GM19328 (cell line): ENCODE results near the gene TMEM132A.

ENCODE experiments used
- ATAC-seq: cut with Tn5 transposase; IDR thresholded peaks from one replicate; pipeline ENCODE4 v1.9.1; 2021; ENCODE audit warnings: mild to moderate bottlenecking, moderate library complexity; ENCODE audit not compliant: unreplicated experiment

TMEM132A gene

DNA sequence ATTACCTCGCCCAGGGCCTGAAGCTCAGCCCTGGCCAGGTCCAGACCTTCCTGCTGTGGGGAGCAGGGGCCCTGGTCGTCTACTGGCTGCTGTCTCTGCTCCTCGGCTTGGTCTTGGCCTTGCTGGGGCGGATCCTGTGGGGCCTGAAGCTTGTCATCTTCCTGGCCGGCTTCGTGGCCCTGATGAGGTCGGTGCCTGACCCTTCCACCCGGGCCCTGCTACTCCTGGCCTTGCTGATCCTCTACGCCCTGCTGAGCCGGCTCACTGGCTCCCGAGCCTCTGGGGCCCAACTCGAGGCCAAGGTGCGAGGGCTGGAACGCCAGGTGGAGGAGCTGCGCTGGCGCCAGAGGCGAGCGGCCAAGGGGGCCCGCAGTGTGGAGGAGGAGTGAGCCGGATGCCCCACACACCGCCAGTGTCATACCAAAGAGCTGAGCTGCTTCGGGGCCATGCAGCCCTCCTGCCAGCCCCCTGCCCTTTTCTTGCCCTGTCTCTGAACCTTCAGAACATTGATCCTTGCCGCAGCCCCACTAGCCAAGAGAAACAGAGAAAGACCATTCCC, 2.4 kb upstream of the TMEM132A start:
- ATAC-seq, result no peak

DNA sequence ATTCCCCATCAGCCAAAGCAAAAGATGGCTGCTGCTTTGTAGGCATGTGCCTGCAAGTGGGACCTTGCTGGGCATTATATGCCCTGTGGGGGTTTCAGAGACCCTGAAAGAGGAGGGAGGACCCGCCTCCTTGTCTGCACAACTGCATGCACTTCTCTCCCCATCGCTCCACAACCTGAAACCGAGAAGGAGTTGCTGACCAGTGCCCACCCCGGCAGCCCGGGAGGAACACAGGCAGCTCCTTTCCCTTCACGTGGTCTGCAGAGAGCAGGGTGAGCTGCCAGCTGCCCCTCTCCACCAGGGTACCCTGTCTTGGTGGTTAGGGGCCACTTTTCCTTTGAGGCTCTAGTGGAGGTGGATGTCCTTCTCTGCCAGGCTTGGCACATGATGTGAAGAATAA, 1.4 kb upstream of the TMEM132A start:
- no peak for ATAC-seq

DNA sequence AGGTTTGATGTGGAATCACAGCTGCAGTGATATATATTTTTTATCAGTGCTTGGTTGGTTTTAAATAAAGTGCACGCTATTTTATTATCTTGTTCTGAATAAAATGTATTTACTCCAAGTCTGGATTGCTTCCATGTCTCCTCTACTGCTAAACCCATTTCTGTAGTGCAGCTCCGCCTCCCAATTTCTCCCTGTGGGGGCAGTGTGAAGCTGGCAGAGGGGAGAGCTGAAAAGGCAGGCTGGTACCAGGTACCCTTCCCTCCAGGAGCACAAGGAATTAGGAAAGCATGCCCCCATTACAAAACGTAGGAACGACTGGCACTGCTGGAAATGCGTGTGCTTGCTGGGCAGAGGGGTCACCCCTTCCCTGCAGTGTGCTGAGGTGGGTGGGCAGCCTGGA, 934 bp upstream of the TMEM132A start:
- ATAC-seq, result no peak

DNA sequence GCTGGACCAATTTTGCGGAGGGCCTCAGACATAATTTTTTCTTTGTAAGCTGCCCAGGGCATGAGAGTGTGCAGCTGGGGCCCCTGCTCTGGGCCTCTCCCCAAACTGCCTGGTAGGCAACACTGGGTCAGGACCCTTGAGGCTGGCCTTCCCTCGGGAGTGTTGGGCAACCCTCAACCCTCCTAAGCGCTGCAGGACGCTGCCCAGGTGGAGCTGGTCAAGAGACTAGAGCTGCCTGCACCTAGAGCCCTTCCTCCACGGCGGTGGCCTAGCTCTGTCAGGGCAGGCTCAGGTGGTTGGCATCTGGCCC, 505 bp upstream of the TMEM132A start:
- ATAC-seq, result no peak

DNA sequence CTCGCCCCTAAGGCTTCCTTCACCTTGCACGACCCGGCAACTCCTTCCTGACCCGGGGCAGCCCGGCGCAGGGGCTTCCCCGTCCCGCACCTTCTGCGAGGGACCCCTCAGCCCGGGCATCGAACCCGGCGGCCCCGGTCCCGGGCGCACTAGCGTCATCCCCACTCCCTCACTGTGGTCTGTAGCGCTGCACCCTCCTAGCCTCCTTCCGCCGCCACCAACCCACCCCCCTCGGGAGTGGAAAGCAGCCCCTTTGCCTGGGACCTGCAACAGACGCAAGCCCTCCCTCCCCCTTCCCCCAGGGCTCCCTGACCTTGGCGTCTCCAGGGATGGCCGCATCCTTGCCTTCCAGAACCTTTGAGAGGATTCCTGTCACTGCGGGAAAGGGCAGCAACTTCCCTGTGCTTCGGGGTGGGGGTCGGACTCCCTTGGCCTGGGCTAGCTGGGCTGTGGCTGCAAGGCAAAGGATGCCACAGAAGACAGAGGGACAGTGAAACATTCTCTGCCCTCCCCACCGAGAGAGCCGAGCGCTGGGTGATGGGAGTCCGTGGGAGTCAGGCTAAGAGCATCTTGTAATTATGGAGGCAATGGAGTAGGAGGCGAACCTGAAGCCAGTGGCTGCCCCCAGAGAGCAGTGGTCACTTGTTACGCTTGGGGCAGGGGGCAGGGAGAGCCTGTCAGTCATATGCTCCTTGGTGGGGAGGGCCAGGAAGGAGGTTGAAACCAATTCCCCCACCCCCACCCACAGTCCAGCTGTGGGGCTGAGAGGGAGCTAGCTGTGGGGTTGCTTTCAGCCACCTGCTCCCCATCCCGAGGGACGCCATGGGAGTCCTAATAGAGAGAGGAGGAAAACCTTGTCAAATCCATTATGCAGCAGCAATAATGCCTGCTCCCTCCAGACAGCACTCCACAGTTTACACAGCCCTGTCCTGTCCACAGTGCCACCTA, 920 bp downstream of the TMEM132A start:
- ATAC-seq, result no peak

DNA sequence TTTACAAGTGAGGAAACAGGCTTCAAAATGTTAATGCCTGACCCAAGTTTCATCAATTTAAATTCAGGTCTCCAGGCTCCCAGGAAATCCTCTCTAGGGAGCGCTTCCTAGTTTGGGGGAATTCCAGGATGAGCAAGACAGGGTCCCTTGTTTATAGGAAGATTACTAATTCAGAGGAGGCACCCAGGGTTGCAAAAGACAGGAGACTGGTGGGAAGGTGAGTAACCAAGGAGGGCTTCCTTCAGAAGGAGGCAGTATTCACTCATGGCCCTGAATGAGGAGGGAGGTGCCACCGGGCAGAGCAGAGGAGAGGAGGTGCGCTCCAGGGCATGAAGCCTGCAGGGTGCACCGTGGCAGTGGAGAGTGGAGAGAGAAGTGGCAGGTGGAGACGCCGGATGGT, 1.6 kb downstream of the TMEM132A start:
- ATAC-seq, result no peak

DNA sequence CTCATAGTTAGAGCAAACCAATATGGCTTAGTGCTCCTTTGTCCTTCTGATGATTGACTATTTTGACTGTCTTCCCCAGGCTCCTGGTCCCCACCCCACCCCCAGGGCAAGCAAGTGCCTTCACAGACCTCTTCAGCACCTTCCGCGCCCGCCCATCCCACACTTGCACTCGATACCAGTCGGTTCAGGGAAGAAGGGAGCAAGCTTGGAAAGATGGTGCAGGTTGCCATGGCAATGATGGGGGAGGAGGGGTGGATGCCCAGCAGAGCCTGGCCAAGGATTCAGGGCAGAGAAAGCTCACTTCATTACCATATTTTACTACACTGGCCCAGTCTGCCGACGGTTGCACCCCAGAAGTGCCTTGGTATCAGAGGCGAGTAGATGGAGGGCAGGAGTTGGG, 2.2 kb downstream of the TMEM132A start:
- no peak for ATAC-seq

DNA sequence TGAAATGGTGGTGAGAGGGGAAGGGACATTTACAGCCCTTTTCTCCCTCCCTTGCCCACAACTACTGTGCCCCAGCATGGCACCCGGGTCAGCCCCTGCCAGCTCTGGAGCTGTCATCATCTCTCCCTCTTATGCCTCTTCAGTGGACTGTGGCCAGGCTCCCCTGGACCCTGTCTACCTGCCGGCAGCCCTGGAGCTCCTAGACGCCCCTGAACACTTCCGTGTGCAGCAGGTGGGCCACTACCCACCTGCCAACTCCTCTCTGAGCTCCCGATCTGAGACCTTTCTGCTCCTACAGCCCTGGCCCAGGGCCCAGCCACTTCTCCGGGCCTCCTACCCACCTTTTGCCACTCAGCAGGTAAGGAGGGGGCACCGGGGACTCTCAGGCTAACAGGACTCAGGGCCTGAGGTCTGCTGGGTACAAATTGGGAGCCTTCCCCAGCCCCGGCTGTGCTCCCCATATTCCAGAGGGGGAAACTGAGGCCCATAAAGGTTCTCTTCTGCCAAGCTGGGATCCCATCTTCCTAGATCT, 2.9 kb downstream of the TMEM132A start:
- ATAC-seq, result no peak

DNA sequence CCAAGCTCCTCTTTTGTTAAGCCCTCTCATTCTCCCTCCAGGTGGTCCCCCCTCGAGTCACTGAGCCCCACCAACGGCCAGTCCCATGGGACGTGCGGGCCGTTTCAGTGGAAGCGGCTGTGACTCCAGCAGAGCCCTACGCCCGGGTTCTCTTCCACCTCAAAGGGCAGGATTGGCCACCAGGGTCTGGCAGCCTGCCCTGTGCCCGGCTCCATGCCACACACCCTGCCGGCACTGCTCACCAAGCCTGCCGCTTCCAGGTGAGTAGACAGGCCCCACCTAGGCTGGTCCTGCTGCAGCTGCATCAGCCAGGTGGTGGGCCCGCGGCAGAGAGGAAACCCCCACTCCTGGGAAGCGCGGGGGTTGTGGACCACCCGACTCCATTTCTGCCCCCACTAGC, 3.3 kb downstream of the TMEM132A start:
- ATAC-seq, result no peak

DNA sequence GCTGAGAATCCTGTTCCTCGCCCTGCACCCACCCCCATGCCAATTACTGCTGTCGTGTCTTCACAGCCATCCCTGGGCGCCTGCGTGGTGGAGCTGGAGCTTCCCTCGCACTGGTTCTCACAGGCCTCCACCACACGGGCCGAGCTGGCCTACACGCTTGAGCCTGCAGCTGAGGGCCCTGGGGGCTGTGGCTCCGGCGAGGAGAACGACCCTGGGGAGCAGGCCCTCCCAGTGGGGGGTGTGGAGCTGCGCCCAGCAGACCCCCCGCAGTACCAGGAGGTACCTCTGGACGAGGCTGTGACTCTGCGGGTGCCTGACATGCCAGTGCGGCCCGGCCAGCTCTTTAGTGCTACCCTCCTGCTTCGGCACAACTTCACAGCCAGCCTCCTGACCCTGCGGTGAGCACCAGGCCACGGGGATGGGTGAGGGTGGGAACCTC, 4.3 kb downstream of the TMEM132A start:
- ATAC-seq, result no peak

DNA sequence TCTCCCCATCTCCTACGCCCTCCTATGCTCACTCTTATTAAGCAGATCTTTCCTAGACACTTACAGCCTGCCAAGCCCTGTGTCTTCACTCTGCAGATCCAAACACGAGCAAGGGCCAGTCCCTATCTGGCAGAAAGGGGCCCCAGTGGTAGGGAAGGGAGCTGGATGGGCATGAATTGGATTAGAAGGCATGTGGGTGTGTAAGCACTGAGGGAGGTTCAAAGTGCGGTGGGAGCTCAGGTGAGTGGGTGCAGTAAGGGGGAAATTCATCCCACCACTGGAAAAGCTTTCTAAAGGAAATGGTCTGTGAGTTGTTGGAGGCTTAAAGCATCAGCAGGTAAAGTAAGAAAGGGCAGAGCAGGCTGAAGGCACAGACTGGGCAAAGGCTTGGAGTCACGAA, 5.5 kb downstream of the TMEM132A start:
- ATAC-seq, result no peak

DNA sequence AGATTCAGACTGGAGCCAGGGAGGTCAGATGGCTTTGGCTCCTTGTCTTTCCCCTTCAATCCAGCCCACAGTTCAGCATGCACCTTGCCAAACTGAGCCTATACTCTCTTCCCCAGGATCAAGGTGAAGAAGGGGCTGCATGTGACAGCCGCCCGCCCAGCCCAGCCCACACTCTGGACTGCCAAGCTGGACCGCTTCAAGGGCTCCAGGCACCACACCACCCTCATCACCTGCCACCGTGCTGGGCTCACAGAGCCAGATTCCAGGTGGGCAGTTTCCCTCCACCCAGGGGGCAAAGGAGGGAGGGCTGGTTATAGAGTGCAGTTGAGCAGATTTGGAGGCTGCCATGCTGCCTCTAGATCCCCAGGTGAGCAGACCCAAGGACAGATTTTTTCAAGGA, 6.1 kb downstream of the TMEM132A start:
- no peak for ATAC-seq

DNA sequence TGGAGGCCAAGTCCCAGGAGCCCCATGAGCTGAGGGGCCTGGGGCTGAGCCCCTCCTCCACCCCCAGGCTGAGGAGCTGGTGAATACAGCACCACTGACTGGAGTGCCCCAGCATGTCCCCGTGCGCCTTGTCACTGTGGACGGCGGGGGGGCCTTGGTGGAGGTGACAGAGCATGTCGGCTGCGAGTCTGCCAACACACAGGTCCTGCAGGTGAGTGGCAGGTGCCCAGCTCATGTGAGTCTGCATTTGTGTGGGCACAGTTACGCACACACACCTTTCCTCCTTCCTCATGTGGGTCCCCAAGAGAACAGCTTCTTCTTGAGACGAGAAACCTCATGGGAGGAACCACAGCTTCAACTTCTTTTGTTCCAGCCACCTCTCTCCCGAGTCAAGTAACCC, 7.7 kb downstream of the TMEM132A start:
- ATAC-seq, result no peak

DNA sequence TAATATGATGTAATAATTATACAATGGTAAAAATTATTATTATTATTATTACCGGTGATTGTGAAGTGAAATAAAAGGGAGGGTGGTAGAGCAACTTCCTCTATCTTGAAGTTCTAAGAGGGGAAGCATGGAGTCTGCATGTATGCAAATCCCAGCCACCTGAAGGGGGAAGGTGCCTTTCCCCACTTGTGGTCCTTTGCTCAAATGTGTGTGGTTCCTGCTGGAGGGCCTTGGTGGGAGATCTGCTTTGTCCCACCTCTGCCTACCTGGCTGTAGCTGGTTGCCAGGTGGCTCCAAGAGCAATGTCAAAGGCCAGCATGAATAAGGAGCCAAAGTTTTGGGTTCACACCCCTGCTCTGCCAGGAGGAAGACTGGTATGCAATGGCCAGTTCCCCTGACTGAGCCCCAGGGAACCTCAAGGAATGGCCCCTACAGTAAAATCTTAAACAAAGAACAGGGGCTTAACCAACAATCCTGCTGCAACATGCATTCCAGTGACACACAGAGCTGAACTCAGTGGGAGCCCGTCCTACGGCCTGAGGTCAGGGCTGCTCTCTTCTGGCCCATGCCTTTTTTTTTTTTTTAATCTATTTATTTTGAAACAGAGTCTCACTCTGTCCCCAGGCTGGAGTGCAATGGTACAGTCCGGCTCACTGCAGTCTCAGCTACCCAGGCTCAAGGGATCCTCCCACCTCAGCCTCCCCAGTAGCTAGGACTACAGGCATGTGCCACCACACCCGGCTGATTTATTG, 8.5 kb downstream of the TMEM132A start:
- no peak for ATAC-seq

DNA sequence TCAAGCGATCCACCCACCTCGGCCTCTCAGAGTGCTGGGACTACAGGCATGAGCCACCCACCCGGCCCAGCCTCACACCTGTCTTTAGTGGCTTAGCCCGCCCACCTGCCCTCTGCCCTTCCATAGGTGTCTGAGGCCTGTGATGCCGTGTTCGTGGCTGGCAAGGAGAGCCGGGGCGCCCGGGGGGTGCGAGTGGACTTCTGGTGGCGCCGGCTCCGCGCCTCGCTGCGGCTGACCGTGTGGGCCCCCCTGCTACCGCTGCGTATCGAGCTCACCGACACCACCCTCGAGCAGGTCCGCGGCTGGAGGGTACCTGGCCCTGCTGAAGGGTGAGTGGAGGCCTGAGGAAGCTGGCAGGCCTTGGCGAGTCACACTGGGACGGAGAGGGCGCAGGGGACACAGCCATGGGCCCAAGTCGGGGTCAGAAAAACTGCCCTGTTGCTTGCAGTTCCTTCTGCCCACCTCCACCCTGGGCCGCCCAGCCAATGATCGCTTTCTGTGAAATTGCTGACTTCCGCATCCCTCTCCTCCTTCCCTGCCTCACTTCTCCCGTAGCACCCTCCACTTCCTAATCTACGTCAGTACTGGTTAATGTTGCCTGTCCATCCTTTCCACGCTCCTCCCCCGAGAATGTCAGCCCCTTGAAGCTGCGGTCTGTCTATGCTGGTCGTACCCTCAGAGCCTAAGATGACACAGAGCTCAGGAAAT, 9.3 kb downstream of the TMEM132A start:
- no peak for ATAC-seq

DNA sequence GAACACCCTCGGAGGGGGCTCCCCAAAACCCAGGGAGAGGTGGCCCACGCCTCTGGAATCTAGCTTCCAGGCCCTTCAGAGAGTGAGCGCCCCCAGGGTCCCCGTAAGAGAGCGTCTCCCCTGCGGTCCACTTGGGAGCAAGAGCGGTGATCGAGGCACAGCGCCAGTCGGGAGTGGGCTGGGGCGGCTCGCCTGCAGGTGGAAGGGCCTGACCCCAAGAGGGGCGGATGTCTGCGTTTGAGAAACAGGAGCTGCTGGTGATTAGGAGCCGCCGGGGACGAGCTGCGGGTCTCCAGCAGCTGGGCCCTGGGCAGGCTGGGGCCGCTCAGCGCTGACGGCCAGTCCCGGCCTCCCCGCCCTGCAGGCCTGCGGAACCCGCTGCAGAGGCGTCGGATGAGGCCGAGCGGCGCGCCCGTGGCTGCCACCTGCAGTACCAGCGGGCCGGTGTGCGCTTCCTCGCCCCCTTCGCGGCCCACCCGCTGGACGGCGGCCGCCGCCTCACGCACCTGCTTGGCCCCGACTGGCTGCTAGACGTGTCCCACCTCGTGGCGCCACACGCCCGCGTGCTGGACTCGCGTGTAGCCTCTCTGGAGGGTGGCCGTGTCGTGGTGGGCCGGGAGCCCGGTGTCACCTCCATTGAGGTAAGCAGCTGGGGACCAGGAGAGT, 10.0 kb downstream of the TMEM132A start:
- no peak for ATAC-seq

DNA sequence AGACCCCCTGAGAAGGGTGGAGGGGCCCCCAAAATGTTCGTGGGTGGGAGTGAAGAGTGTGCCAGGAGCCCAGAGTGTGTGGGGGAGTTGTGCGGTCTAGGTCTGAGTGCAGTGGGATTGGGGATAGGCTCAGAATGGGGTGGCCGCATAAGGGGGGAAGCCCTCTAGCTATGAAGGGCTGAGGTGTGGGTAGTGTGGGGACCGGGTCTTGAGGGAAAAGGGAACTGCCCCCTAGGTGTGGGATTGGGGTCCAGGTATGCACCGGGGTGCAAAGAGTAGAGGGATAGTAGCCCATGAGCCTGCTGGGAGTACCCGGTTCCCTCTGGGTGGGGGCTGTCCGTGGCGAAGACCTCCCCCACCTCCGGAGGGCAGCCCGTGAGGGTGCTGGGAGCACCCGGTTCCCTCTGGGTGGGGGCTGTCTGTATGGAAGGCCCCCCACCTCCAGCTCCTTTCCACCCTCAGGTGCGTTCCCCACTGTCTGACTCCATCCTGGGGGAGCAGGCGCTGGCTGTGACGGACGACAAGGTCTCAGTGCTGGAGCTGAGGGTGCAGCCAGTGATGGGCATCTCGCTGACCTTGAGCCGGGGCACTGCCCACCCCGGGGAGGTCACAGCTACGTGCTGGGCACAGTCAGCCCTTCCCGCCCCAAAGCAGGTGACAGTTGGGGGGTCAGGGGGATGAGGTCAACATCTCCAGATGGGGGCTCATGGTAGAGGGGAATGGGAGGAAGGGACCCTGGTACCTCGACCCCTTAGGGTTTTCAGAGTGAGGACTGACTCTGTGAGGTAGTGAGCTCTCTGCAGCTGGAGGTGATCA, 10.7 kb downstream of the TMEM132A start:
- no peak for ATAC-seq

DNA sequence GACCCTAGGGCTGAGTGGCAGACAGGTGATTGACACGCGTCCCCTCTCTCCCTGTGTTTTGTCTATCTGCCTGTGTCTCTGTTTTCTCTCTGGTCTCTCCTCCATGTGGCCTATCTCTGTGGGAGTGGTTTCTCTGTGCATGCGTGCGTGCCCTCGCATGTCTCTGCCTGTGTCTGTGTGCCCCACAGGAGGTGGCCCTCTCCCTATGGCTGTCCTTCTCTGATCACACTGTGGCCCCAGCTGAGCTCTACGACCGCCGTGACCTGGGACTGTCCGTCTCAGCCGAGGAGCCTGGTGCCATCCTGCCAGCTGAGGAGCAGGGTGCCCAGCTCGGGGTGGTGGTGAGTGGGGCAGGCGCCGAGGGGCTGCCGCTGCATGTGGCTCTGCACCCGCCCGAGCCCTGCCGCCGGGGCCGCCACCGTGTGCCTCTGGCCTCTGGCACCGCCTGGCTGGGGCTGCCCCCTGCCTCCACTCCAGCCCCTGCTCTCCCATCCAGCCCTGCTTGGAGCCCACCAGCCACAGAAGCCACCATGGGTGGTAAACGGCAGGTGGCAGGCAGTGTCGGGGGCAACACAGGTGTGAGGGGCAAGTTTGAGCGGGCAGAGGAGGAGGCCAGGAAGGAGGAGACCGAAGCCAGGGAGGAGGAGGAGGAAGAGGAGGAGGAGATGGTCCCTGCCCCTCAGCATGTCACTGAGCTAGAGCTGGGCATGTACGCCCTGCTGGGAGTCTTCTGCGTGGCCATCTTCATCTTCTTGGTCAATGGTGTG, 11.6 kb downstream of the TMEM132A start:
- ATAC-seq, result no peak
